CD4-positive, alpha-beta T cell treated with Interleukin-15 for 4 hours (primary cell): ENCODE measurements around the gene LRBA.
"Not testable (repeated sequence)": the region's sequence is repeated elsewhere in the genome, so short reads cannot be mapped to it uniquely, and the experiment has no call there.

ENCODE experiments used
- DNase-seq: peaks from one replicate; pipeline ENCODE4 v3.0.0-alpha.2; 2020; ENCODE audit warnings: low spot score

LRBA gene

DNA sequence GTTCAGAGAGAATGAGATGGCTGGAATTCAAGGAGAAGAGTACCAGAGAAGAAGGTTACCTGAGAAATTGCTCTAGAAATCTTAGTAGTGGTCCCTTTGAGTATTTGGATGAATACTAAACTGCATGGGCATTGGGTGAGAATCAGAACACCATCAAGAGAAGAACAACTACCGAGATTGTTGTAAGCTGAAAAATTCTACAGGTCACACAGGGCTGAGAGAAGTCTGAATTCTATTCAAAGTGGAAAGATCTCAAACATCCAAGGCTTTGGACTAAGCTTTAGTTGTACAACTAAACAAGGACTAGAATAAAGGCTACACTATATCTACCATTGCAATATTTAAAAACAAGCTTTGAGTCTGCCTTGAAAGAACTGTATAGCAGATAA, 40.8 kb downstream of the LRBA start:
- DNase-seq: no peak

DNA sequence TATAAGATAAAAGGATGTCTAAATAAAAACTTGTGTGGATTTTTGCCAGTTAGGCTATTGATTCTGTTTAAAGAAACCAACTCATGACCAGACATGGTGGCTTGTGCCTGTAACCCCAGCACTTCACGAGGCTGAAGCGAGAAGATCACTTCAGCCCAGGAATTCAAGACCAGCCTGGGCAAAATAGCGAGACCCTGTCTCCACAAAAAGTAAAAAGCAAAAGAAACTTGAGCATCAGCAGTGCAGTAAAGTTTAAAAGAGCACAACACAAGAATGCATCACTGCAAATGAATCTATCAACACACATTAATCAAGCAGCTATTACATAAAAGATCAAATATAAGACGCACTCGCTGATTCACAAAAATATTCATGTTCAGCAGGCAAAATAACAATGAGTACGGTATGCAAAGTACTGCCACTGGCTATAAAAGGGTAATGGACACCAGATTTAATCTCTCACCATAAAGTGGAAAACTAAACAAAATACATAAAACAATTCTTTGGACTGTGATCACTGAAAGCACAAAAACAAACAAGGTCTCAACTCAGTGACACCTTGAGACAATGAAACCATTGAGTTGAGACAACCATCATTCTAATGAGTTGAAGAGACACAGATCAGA, 41.3 kb downstream of the LRBA start:
- DNase-seq: no peak

DNA sequence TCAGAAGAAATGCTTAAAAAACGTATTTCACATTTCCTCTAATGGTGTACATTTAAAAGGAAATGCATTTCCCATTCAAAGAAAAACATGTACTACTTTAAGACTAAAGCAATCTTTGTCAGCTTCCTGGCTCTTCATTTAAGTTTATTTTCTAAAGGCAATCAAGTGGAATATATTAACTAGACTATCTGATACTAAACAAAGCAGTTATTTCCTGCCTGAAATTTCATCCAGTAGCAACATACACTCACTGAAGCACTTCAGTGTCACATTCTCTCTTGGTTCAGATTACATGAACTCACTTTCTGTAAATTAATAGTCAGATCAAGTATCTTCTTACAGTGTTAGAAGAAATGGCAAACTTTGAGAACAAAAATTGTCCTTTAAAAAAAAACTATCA, 42.5 kb downstream of the LRBA start:
- DNase-seq: no peak

GRCh38 chr4:150971901-150972300, 43.2 kb downstream of the LRBA start:
- DNase-seq: no peak

- DNase-seq: no peak
These were observed 44.4 kb downstream of the LRBA start for GRCh38 chr4:150970685-150971151.

- no peak for DNase-seq
These were observed 50.3 kb downstream of the LRBA start for GRCh38 chr4:150964754-150965153.

DNA sequence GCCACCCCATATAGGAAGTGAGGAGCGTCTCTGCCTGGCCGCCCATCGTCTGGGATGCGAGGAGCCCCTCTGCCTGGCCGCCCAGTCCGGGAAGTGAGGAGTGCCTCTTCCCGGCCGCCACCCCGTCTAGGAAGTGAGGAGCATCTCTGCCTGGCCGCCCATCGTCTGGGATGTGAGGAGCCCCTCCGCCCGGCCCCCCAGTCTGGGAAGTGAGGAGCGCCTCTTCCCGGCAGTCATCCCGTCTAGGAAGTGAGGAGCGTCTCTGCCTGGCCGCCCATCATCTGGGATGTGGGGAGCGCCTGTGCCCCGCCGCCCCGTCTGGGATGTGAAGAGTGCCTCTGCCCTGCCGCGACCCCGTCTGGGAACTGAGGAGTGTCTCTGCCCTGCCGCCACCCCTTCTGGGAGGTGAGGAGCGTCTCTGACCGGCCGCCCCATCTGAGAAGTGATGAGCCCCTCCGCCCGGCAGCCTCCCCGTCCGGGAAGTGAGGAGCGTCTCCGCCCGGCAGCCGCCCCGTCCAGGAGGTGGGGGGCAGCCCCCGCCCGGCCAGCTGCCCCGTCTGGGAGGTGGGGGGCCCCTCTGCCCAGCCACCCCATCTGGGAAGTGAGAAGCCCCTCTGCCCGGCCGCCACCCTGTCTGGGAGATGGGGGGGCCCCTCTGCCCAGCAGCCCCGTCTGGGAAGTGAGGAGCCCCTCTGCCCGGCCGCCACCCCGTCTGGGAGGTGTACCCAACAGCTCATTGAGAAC, 51.3 kb downstream of the LRBA start:
- DNase-seq: not testable (repeated sequence)

GRCh38 chr4:150962245-150962644, 52.8 kb downstream of the LRBA start:
- DNase-seq: no peak

- no peak for DNase-seq
These were observed 53.5 kb downstream of the LRBA start for GRCh38 chr4:150961566-150961965.

GRCh38 chr4:150960818-150961217, 54.3 kb downstream of the LRBA start:
- peak; percentile 34 for DNase-seq

GRCh38 chr4:150960079-150960478, 55.0 kb downstream of the LRBA start:
- no peak for DNase-seq

DNA sequence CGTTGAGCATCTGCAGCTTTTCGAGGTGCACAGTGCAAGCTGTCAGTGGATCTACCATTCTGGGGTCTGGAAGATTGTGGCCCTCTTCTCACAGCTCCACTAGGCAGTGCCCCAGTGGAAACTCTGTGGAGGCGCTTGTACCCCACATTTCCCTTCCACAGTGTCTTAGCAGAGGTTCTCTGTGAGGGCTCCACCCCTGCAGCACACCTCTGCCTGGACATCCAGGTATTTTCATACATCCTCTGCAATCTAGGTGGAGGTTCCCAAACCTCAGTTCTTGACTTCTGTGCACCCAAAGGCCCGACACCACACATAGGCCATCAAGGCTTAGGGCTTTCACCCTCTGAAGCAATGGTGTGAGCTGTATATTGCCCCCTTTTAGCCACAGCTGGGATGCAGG, 57.1 kb downstream of the LRBA start:
- not testable (repeated sequence) for DNase-seq

DNA sequence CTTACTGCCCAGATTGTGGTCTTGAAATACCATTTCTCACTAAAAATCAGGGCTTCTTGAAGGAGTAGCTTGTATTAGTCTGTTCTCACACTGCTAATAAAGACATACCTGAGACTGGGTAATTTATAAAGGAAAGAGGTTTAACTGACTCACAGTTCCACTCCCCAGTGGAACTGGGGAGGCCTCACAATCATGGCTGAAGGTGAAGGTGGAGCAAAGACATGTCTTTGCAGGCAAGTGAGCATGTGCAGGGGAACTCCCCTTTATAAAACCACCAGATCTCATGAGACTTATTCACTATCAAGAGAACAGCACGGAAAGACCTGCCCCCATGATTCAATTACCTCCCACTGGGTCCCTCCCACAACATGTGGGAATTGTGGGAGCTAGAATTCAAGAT, 58.0 kb downstream of the LRBA start:
- DNase-seq: not testable (repeated sequence)

- DNase-seq: not testable (repeated sequence)
These were observed 61.2 kb downstream of the LRBA start for GRCh38 chr4:150953916-150954315.

DNA sequence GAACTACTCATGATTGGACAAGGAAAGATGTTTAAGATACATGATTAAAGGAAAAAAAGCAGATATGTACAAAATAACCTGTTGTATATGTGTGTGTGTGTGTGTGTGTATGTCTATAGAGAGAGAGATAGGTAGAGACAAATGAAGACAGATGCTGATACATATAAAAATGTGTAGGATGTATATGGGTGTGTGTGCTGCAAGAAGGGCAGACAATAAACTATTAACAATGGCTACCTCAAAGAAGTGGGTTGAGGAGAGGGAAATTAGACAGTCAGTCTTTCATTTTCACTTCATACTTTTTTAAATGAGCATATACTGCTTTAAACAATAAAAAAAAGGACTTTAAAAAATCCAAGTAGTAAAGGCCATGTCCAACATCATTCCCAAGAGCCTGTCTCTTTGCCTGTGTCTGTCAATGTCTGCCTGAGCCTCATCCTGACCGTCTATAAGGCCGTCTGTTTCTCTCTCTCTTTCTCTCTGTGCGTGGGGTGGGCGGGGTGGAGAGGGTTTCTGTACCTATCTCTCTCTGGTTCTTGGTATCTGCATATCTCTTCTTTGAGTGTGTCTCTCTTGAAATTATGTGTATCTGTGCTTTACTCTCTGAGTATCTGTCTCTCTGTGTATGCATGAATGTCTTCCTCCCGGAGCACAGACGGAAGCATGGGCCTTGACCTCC, 62.8 kb downstream of the LRBA start:
- DNase-seq: no peak

GRCh38 chr4:150950657-150951288, 64.3 kb downstream of the LRBA start:
- DNase-seq: no peak

GRCh38 chr4:150949943-150950342, 65.1 kb downstream of the LRBA start:
- no peak for DNase-seq

GRCh38 chr4:150949342-150949741, 65.7 kb downstream of the LRBA start:
- no peak for DNase-seq

- DNase-seq: no peak
These were observed 66.4 kb downstream of the LRBA start for GRCh38 chr4:150948710-150949109.

DNA sequence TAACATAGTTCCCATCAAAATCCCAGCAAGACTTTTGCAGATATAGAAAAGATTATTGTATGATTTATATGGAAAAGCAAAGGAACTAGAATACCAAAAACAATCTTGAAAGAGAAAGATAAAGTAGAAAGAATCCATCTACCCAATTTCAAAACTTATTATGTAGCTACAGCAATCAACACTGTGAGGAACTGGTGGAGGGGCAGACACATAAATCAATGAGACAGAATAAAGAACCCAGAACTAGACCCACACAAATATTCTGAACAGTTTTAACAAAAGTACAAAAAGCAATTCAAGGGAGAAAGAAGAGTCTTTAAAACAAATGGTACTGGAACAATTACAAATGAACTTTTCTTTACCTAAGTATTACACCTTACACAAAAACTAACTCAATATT, 67.0 kb downstream of the LRBA start:
- DNase-seq: no peak

GRCh38 chr4:150944660-150945059, 70.4 kb downstream of the LRBA start:
- no peak for DNase-seq

- DNase-seq: no peak
These were observed 71.3 kb downstream of the LRBA start for GRCh38 chr4:150943818-150944217.

GRCh38 chr4:150943126-150943525, 72.0 kb downstream of the LRBA start:
- DNase-seq: no peak
